Measurements from ENCODE around the gene TMED3.
"Not testable (repeated sequence)": the region's sequence is repeated elsewhere in the genome, so short reads cannot be mapped to it uniquely, and the experiment has no call there.

DNA sequence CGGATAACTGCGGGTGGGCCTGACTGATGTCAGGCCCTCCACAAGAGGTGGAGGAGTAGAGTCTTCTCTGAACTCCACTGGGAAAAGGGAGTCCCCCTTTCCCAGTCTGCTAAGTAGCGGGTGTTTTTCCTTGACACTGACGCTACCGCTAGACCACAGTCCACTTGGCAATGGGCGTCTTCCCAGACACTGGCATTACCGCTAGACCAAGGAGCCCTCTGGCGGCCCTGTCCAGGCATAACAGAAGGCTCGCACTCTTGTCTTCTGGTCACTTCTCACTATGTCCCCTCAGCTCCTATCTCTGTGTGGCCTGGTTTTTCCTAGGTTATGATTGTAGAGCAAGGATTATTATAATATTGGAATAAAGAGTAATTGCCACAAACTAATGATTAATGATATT is 9.1 kb downstream of the TMED3 start:
- not testable (repeated sequence) for TF ChIP-seq CTCF (IDR thresholded peaks at IDR 0.05; ENCODE audit: insufficient read depth, low read depth, low read length); EZH2 (IDR thresholded peaks at IDR 0.05; ENCODE audit: insufficient read depth, low read length)

Measured in astrocyte (in vitro differentiated cells and primary cell).